WTC11 (cell line): Measurements from ENCODE around the gene TECR.

Source experiments
- CTCF ChIP-seq: fragments of 200-600 bp; IDR thresholded peaks from 2 replicates; pipeline ENCODE4 v1.8.0; 2022; ENCODE audit warnings: antibody characterized with exemption
- FOXP1 ChIP-seq: sonication (generic); formaldehyde crosslinking; IDR thresholded peaks from 2 replicates; pipeline ENCODE4 v1.8.0; 2022; ENCODE audit warnings: missing genetic modification reagents, mild to moderate bottlenecking, moderate library complexity, borderline replicate concordance
- FOXP4 ChIP-seq: sonication (generic); formaldehyde crosslinking; IDR thresholded peaks from 2 replicates; pipeline ENCODE4 v1.8.0; 2022; ENCODE audit warnings: mild to moderate bottlenecking, missing genetic modification reagents
- JUN ChIP-seq: sonication (generic); formaldehyde crosslinking; IDR thresholded peaks from 2 replicates; pipeline ENCODE4 v1.8.0; 2023; ENCODE audit warnings: mild to moderate bottlenecking, missing genetic modification reagents
- MAX ChIP-seq: sonication (generic); formaldehyde crosslinking; IDR thresholded peaks from 2 replicates; pipeline ENCODE4 v1.8.0; 2022; ENCODE audit warnings: mild to moderate bottlenecking, missing genetic modification reagents
- NFYB ChIP-seq: sonication (generic); formaldehyde crosslinking; conservative IDR thresholded peaks from 2 replicates; pipeline ENCODE4 v1.8.0; 2022; ENCODE audit warnings: low read depth, missing genetic modification reagents
- USF2 ChIP-seq: sonication (generic); formaldehyde crosslinking; IDR thresholded peaks from 2 replicates; pipeline ENCODE4 v1.8.1; 2023; ENCODE audit warnings: mild to moderate bottlenecking, missing genetic modification reagents, moderate library complexity
- ZMAT4 ChIP-seq: fragments of 250-450 bp; sonication (Bioruptor Pico); IDR thresholded peaks from 2 replicates; pipeline ENCODE4 v1.9.0; 2021; ENCODE audit warnings: mild to moderate bottlenecking

- TF ChIP-seq FOXP4 (CRISPR knock-in tag) (no peak), CTCF (no peak), MAX (no peak), FOXP1 (no peak), NFYB (CRISPR knock-in tag) (no peak), USF2 (CRISPR knock-in tag) (peak; percentile 47; the same call in 1 of the 2 replicates), ZMAT4 (no peak), JUN (CRISPR knock-in tag) (no peak)
Observed at GRCh38 chr19:14528419-14529253, 758 bp upstream of the TECR start.
